Skeletal muscle cell (primary cell): ENCODE data around the gene AMBN.

Experiments used
- DNase-seq: peaks from one replicate; pipeline ENCODE4 v3.0.0-alpha.2; 2010; ENCODE audit warnings: low read depth
- H3K4me3 ChIP-seq: 2 replicates; pipeline ENCODE4 v1.5.1; 2011; ENCODE audit warnings: low read depth, mild to moderate bottlenecking, control low read depth, low read length, moderate library complexity

The AMBN gene

DNA sequence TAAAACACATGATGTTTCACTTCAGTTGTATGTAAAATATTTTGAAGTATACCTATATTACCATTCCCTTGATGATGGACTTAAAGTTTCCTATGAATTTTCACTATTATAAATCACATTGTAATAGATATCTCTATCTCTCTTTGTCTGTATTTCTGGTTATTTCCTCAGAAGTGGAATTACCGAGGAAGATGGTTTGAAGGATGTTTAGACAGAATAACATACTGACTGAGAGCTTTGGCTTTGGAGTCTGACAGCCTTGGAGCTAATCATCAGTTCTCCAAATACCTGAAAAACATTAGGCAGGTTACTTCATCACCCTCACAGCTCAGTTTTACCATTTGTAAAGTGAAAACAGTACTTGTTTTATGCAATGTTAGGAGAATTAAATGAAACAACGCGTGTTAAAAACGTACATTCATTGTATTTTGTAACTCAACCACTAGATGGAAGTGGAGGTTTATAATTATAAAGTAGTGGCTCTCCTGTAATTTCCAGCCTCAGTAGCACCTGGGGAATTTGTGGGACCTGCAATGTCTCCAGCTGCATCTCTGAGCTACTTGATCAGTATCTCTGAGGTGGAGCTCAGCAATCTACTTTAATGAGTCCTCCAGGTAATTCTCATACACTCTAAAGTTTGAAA lies 59.9 kb downstream of the AMBN start:
- no peak overlapping the region for H3K4me3 ChIP-seq
- DNase-seq = no peak

- no peak for DNase-seq
- H3K4me3 ChIP-seq = no peak overlapping the region
Measured at GRCh38 chr4:70654605-70655011, 62.6 kb downstream of the AMBN start.
